ENCODE data around the gene GPRIN3. TPM values are rescaled to one million over a fixed set of nuclear protein-coding genes. Genes with fewer than 3 reads are reported as not detected.

The GPRIN3 gene
- total RNA-seq, 1 experiment from 2014 or later: 0.39 TPM

GRCh38 chr4:89301902-89302301 is 5.7 kb downstream of the GPRIN3 start:
- H4K20me1 ChIP-seq (ENCODE audit: insufficient read depth): no peaks in the 10 kb centered on the region
- H3K36me3 ChIP-seq (ENCODE audit: control insufficient read depth in 1 of 2, insufficient read depth in 2 of 2, low read length in 2 of 2): no peaks in the 10 kb centered on the region
- ChIA-PET CTCF (no interaction called here), RAD21 (ENCODE audit: low non-redundant PET in 1 of 2, low total read pairs in 2 of 2, uncharacterized antibody in 2 of 2, unreplicated experiment in 2 of 2) (no interaction called here), POLR2A (no interaction called here)
- intact Hi-C loops (cut with micrococcal nuclease): no loop called here
- H3K27ac ChIP-seq (ENCODE audit: low read depth, low read length): no peak overlapping the region
- no peak overlapping the region for H2AFZ ChIP-seq (ENCODE audit: low read depth, low read length, poor library complexity, severe bottlenecking)
- ATAC-seq (no peak), DNase-seq (ENCODE audit: low read depth, low spot score) (no peak)
- no TSS peak for BruUV-seq (replicated peaks)
- H3K79me2 ChIP-seq (ENCODE audit: insufficient read depth, low read length): no peaks in the 10 kb centered on the region
- no peak overlapping the region for H3K4me3 ChIP-seq (replicated peaks in 1 of 2; ENCODE audit: low read depth in 1 of 2, low read length in 2 of 2)
- peaks cover 0 to 6% of the 10 kb centered on the region in 2 experiments; a peak in 2 of 4 replicates for H3K4me1 ChIP-seq (ENCODE audit: control insufficient read depth in 1 of 2, insufficient read depth in 2 of 2, low read length in 2 of 2)
- TF ChIP-seq ZNF274 (IDR thresholded peaks at IDR 0.05; ENCODE audit: low read depth, low read length): no peak
- H3K9me3 ChIP-seq (ENCODE audit: control insufficient read depth in 1 of 2, insufficient read depth in 1 of 2, low read depth in 1 of 2, low read length in 2 of 2): no peaks in the 10 kb centered on the region
- H3K9ac ChIP-seq (ENCODE audit: low read length): no peak overlapping the region
- no peaks in the 10 kb centered on the region for H3K9me2 ChIP-seq (ENCODE audit: insufficient read depth)
- no peaks in the 10 kb centered on the region for H3K27me3 ChIP-seq (ENCODE audit: insufficient read depth, low read length)
- H3K4me2 ChIP-seq (ENCODE audit: low read length): no peak overlapping the region

GRCh38 chr4:89301003-89301402 is 6.6 kb downstream of the GPRIN3 start:
- no peak for ATAC-seq
- no peaks in the 10 kb centered on the region for H3K27me3 ChIP-seq (ENCODE audit: insufficient read depth, low read length)
- ChIA-PET POLR2A (no interaction called here), RAD21 (ENCODE audit: low non-redundant PET in 1 of 2, low total read pairs in 2 of 2, uncharacterized antibody in 2 of 2, unreplicated experiment in 2 of 2) (no interaction called here), CTCF (no interaction called here)
- H3K4me2 ChIP-seq (ENCODE audit: low read length): no peak overlapping the region
- no TSS peak for BruUV-seq (replicated peaks)
- H3K4me3 ChIP-seq (replicated peaks in 1 of 2; ENCODE audit: low read depth in 1 of 2, low read length in 2 of 2): no peak overlapping the region
- H3K9me2 ChIP-seq (ENCODE audit: insufficient read depth): no peaks in the 10 kb centered on the region
- H3K79me2 ChIP-seq (ENCODE audit: insufficient read depth, low read length): no peaks in the 10 kb centered on the region
- DNase-seq (ENCODE audit: low read depth, low spot score): no peak
- H3K36me3 ChIP-seq (ENCODE audit: control insufficient read depth in 1 of 2, insufficient read depth in 2 of 2, low read length in 2 of 2): no peaks in the 10 kb centered on the region
- no peak for TF ChIP-seq CEBPB (IDR thresholded peaks at IDR 0.05; ENCODE audit: low read depth)
- no peak for TF ChIP-seq FOSL1 (IDR thresholded peaks at IDR 0.05; ENCODE audit: low read depth)
- intact Hi-C loops (cut with micrococcal nuclease): no loop called here
- H3K4me1 ChIP-seq (ENCODE audit: control insufficient read depth in 1 of 2, insufficient read depth in 2 of 2, low read length in 2 of 2): peaks cover 0 to 9% of the 10 kb centered on the region in 2 experiments; a peak in 2 of 4 replicates
- no peaks in the 10 kb centered on the region for H3K9me3 ChIP-seq (ENCODE audit: control insufficient read depth in 1 of 2, insufficient read depth in 1 of 2, low read depth in 1 of 2, low read length in 2 of 2)
- no peak overlapping the region for H3K9ac ChIP-seq (ENCODE audit: low read length)
- no peak overlapping the region for H2AFZ ChIP-seq (ENCODE audit: low read depth, low read length, poor library complexity, severe bottlenecking)
- no peaks in the 10 kb centered on the region for H4K20me1 ChIP-seq (ENCODE audit: insufficient read depth)
- no peak overlapping the region for H3K27ac ChIP-seq (ENCODE audit: low read depth, low read length)

- intact Hi-C loops (cut with micrococcal nuclease): no loop called here
- no TSS peak for BruUV-seq (replicated peaks)
- no peak overlapping the region for H2AFZ ChIP-seq (ENCODE audit: low read depth, low read length, poor library complexity, severe bottlenecking)
- H3K4me3 ChIP-seq (replicated peaks in 1 of 2; ENCODE audit: low read depth in 1 of 2, low read length in 2 of 2): no peak overlapping the region
- no peaks in the 10 kb centered on the region for H4K20me1 ChIP-seq (ENCODE audit: insufficient read depth)
- ChIA-PET CTCF (no interaction called here), POLR2A (no interaction called here), RAD21 (ENCODE audit: low non-redundant PET in 1 of 2, low total read pairs in 2 of 2, uncharacterized antibody in 2 of 2, unreplicated experiment in 2 of 2) (no interaction called here)
- no peak for ATAC-seq
- no peaks in the 10 kb centered on the region for H3K9me3 ChIP-seq (ENCODE audit: control insufficient read depth in 1 of 2, insufficient read depth in 1 of 2, low read depth in 1 of 2, low read length in 2 of 2)
- H3K27me3 ChIP-seq (ENCODE audit: insufficient read depth, low read length): no peaks in the 10 kb centered on the region
- H3K4me2 ChIP-seq (ENCODE audit: low read length): no peak overlapping the region
- DNase-seq (ENCODE audit: low read depth, low spot score): no peak
- H3K79me2 ChIP-seq (ENCODE audit: insufficient read depth, low read length): no peaks in the 10 kb centered on the region
- H3K9ac ChIP-seq (ENCODE audit: low read length): no peak overlapping the region
- H3K4me1 ChIP-seq (ENCODE audit: control insufficient read depth in 1 of 2, insufficient read depth in 2 of 2, low read length in 2 of 2): peaks cover 0 to 4% of the 10 kb centered on the region in 2 experiments; a peak in 2 of 4 replicates
- H3K36me3 ChIP-seq (ENCODE audit: control insufficient read depth in 1 of 2, insufficient read depth in 2 of 2, low read length in 2 of 2): no peaks in the 10 kb centered on the region
- no peak for TF ChIP-seq REST (IDR thresholded peaks at IDR 0.05; ENCODE audit: low read depth)
- H3K27ac ChIP-seq (ENCODE audit: low read depth, low read length): no peak overlapping the region
- no peaks in the 10 kb centered on the region for H3K9me2 ChIP-seq (ENCODE audit: insufficient read depth)
Observed at GRCh38 chr4:89300499-89300898, 7.1 kb downstream of the GPRIN3 start.

Measured in HCT116 (cell line).